SU-DHL-6 (cell line): ENCODE data around the gene TMC3.

Experiments
- EZH2phosphoT487 ChIP-seq: fragments of 200-600 bp; sonication (generic), shearing (Covaris generic); conservative IDR thresholded peaks from 2 replicates; pipeline ENCODE4 v1.6.1; 2018; ENCODE audit warnings: mild to moderate bottlenecking, antibody characterized with exemption, low read length, moderate library complexity, mixed read lengths
- TF ChIP-seq, protein P1 (sequence below): fragments of 200-600 bp; sonication (generic); IDR thresholded peaks from one replicate; pipeline ENCODE4 v1.5.1; 2017; ENCODE audit warnings: antibody characterized with exemption, mild to moderate bottlenecking, low read length, moderate library complexity; ENCODE audit not compliant: insufficient read depth, poor library complexity, severe bottlenecking

DNA sequence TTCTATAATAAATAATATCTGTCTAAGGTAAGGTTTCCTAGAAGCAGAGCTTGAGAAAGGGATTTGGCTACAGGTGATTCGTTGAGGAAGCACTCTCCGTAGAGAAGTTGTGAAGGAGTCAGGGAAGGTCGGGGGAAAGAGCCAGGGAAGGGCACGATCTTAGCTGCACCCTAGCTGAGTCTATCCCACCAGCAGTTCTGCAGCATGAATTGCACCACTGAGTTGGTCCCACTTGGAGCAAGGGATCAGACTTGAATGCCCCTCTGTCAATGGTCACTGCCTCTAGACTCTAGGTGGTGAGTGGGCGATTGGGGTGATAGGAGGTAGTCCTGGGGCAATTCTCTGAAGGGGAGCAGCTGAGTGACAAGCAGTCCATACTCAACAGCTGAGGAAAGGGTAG is 13.5 kb downstream of the TMC3 start:
- TF ChIP-seq, protein P1, sequence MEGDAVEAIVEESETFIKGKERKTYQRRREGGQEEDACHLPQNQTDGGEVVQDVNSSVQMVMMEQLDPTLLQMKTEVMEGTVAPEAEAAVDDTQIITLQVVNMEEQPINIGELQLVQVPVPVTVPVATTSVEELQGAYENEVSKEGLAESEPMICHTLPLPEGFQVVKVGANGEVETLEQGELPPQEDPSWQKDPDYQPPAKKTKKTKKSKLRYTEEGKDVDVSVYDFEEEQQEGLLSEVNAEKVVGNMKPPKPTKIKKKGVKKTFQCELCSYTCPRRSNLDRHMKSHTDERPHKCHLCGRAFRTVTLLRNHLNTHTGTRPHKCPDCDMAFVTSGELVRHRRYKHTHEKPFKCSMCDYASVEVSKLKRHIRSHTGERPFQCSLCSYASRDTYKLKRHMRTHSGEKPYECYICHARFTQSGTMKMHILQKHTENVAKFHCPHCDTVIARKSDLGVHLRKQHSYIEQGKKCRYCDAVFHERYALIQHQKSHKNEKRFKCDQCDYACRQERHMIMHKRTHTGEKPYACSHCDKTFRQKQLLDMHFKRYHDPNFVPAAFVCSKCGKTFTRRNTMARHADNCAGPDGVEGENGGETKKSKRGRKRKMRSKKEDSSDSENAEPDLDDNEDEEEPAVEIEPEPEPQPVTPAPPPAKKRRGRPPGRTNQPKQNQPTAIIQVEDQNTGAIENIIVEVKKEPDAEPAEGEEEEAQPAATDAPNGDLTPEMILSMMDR, result no peak
- no peak for TF ChIP-seq EZH2phosphoT487
